Hepatocyte (in vitro differentiated cells): ENCODE results near the gene CALML6.

ENCODE experiments used
- EZH2 ChIP-seq: fragments of 200-600 bp; sonication (generic); IDR thresholded peaks from 2 replicates; pipeline ENCODE4 v1.6.1; 2016; ENCODE audit warnings: antibody characterized with exemption, mild to moderate bottlenecking, borderline replicate concordance
- TF ChIP-seq, protein P1 (sequence below): fragments of 200-600 bp; sonication (generic); IDR thresholded peaks from 2 replicates; pipeline ENCODE4 v1.5.1; 2016; ENCODE audit warnings: antibody characterized with exemption, mild to moderate bottlenecking; ENCODE audit not compliant: poor library complexity

DNA sequence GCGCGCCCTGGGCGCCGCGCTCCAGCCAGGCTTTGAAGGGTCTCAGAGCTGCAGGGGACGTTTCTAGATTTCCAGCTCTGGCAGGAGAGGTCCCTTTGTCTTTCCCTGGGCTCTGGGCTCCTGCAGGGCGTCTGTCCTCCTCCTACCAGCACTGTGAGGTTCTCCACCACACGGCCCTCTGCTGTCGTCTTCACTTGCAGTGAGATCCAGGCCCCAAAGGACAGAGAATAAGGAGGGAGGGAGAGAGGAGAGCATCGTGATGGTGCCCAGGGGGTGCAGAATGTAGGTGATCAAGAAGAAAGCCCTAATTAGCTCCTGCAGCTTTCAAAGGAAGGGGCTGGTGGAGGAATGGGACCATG is 20.0 kb upstream of the CALML6 start:
- TF ChIP-seq, protein P1, sequence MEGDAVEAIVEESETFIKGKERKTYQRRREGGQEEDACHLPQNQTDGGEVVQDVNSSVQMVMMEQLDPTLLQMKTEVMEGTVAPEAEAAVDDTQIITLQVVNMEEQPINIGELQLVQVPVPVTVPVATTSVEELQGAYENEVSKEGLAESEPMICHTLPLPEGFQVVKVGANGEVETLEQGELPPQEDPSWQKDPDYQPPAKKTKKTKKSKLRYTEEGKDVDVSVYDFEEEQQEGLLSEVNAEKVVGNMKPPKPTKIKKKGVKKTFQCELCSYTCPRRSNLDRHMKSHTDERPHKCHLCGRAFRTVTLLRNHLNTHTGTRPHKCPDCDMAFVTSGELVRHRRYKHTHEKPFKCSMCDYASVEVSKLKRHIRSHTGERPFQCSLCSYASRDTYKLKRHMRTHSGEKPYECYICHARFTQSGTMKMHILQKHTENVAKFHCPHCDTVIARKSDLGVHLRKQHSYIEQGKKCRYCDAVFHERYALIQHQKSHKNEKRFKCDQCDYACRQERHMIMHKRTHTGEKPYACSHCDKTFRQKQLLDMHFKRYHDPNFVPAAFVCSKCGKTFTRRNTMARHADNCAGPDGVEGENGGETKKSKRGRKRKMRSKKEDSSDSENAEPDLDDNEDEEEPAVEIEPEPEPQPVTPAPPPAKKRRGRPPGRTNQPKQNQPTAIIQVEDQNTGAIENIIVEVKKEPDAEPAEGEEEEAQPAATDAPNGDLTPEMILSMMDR = no peak
- TF ChIP-seq EZH2 = no peak
